Caco-2 (cell line): ENCODE results near the gene HIP1R. TPM values are rescaled to one million over a fixed set of nuclear protein-coding genes. Genes with fewer than 3 reads are reported as not detected.

ENCODE experiments used
- BruUV-seq: library from RNA; stranded (reverse); fragments of 400-500 nt; replicated peaks from 2 replicates; lab custom pipeline; 2021; lab: Mats Ljungman, UMichigan
- CTCF ChIA-PET: fragments of 300-600 bp; sonication (Branson Sonifier 250); formaldehyde crosslinking; loops from one replicate; lab custom pipeline; 2022; ENCODE audit warnings: antibody characterized with exemption; lab: Charles Lee
- POLR2A ChIA-PET: fragments of 300-600 bp; sonication (Branson Sonifier 250); formaldehyde crosslinking; loops from one replicate; lab custom pipeline; 2022; ENCODE audit warnings: antibody characterized with exemption; lab: Charles Lee
- DNase-seq, 2 experiments: peaks; one replicate each; pipeline versions ENCODE4 v3.0.0 to v3.0.0-alpha.2; 2020 to 2022
- H3K27me3 ChIP-seq: replicated peaks from 2 replicates; pipeline ENCODE4 v1.6.0; 2011; ENCODE audit warnings: low read length; ENCODE audit not compliant: control insufficient read depth, insufficient read depth
- H3K36me3 ChIP-seq: 2 replicates; pipeline ENCODE4 v1.5.1; 2011; ENCODE audit warnings: low read length; ENCODE audit not compliant: control insufficient read depth, insufficient read depth
- H3K4me1 ChIP-seq: fragments of 250-450 bp; sonication (Bioruptor Pico); 2 replicates; pipeline ENCODE4 v1.5.1; 2020; ENCODE audit warnings: mild to moderate bottlenecking
- H3K4me3 ChIP-seq: 2 replicates; pipeline ENCODE4 v1.5.1; 2011; ENCODE audit warnings: low read depth, mild to moderate bottlenecking, control low read depth, low read length
- H3K9me3 ChIP-seq: fragments of 250-450 bp; sonication (Bioruptor Pico); 2 replicates; pipeline ENCODE4 v1.5.1; 2020; ENCODE audit warnings: mild to moderate bottlenecking, moderate library complexity
- H3K27ac Mint-ChIP-seq: one replicate; pipeline ENCODE4 v1.8.0; 2022; ENCODE audit warnings: mixed read lengths; ENCODE audit not compliant: unreplicated experiment
- H3K27me3 Mint-ChIP-seq: one replicate; pipeline ENCODE4 v1.8.0; 2022; ENCODE audit warnings: mixed read lengths; ENCODE audit not compliant: insufficient read depth, unreplicated experiment
- H3K36me3 Mint-ChIP-seq: one replicate; pipeline ENCODE4 v1.8.0; 2022; ENCODE audit warnings: mild to moderate bottlenecking, mixed read lengths; ENCODE audit not compliant: insufficient read depth, unreplicated experiment
- H3K4me1 Mint-ChIP-seq: one replicate; pipeline ENCODE4 v1.8.0; 2022; ENCODE audit warnings: low read depth, mixed read lengths; ENCODE audit not compliant: unreplicated experiment
- H3K4me3 Mint-ChIP-seq: one replicate; pipeline ENCODE4 v1.8.0; 2022; ENCODE audit warnings: mild to moderate bottlenecking, moderate library complexity, mixed read lengths; ENCODE audit not compliant: unreplicated experiment
- H3K9me3 Mint-ChIP-seq: one replicate; pipeline ENCODE4 v1.8.0; 2022; ENCODE audit warnings: mixed read lengths; ENCODE audit not compliant: unreplicated experiment
- CTCF ChIP-seq, 2 experiments: fragments of 200-600 bp in 1 of 2; IDR thresholded peaks; 1 replicate in 1 of 2; 2 replicates in 1 of 2; pipeline versions ENCODE4 v1.5.1 to v1.8.0; 2011 to 2022; ENCODE audit warnings: antibody characterized with exemption in 1 of 2, control low read depth in 1 of 2, inconsistent platforms in 1 of 2, low read depth in 1 of 2, low read length in 1 of 2, mild to moderate bottlenecking in 1 of 2, moderate library complexity in 1 of 2; ENCODE audit not compliant: insufficient read depth in 1 of 2, severe bottlenecking in 1 of 2, unreplicated experiment in 1 of 2
- intact Hi-C: fragments of 100-400 bp; cut with micrococcal nuclease; formaldehyde crosslinking; loops from one replicate; pipeline ENCODE4 v1.10.0; 2022; ENCODE audit not compliant: unreplicated experiment
- total RNA-seq: library from RNA; stranded (reverse); gene quantifications from 2 replicates; pipeline ENCODE4 v1.2.3, GENCODE V29; 2022

Gene HIP1R
- total RNA-seq, 1 experiment from 2014 or later: 13.8 TPM

DNA sequence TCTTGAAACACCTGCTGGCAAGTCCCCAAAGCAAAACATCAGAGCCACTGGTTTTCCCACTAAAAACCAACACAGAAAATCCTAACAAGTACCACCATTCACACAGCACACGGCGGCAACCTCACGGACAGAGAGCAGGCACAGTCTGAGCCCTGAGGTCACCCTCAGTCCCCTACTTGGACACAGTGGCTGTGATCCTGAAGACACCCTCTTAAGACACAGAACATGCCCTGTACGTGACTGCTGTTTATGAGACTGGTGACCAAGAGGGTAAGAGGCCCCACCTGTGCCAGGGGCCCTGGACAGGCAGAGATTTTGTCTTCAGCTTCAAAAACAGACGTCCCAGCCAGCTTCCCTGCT is 29.6 kb downstream of the HIP1R start:
- H3K36me3 ChIP-seq: no peaks in the 10 kb centered on the region
- Mint-ChIP-seq H3K4me1 (no peaks in the 10 kb centered on the region), H3K36me3 (peaks cover 48% of the 10 kb centered on the region), H3K27me3 (no peaks in the 10 kb centered on the region), H3K27ac (no peak overlapping the region), H3K4me3 (no peak overlapping the region), H3K9me3 (no peaks in the 10 kb centered on the region)
- no peaks in the 10 kb centered on the region for H3K27me3 ChIP-seq
- CTCF ChIA-PET: interaction anchor here (1.0 kb wide), 1 partner anchor 71 kb away, joined by 3 read pairs; no protein-coding TSS in a partner anchor
- intact Hi-C loops: loop anchor here (10.0 kb wide), 1 partner anchor 230 kb away; no protein-coding TSS in a partner anchor
- no peaks in the 10 kb centered on the region for H3K9me3 ChIP-seq
- H3K4me3 ChIP-seq: no peak overlapping the region
- H3K4me1 ChIP-seq: 0 out of 2 replicates have a peak, but pooled peaks cover 3% of the 10 kb centered on the region
- POLR2A ChIA-PET: no interaction called here
- DNase-seq: no peak
- no peak for TF ChIP-seq CTCF (IDR thresholded peaks at IDR 0.05; ENCODE audit: insufficient read depth in 1 of 2, low read depth in 1 of 2, low read length in 1 of 2, severe bottlenecking in 1 of 2, unreplicated experiment in 1 of 2)
- BruUV-seq: no TSS peak

DNA sequence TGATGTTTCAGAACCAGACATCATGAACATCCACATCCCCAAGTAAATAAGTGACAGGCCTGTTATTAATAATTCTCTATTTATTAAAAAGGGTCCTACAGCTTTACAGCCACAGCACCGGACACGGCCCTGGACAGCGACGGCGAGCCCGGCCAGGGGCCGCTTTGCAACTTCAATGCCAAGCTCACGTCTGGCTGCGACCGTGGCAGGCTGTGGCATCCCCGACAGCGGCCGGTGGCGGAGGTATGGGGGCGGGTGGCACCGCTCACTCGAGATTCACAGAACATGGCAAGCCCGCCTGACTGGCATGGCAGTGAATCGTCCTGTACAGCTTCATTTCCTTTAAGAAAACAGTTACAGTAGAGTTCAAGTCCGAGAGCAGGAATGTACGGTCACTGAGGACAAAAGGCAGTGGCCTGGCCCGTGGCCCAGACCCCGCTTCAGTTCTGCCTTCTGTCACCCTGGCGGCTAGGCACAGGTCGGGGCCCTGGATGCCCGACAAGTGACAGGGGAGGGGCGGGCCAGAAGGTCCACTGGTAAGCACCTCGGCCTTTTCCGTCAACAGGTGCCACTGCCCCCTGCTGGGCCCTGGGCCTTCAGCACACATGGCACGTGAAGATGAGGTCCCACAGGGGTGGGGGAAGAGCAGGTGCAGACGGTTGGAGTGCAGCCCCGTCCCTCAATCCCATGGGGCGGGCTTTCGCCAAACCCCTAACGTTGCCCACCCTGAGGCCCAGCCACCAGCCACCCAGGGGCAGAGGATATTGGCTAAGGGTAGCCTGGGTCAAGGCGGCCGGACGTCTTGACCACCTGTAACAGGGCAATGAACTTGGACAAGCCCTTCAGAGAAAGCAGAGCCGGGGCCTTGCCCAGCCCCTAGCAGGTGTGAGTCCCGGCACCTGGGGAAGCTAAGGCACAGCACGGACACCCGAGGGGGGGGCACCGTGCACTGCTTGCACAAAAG is 30.3 kb downstream of the HIP1R start:
- H3K27ac Mint-ChIP-seq: no peak overlapping the region
- Histone ChIP-seq H3K4me1 (0 out of 2 replicates have a peak, but pooled peaks cover 3% of the 10 kb centered on the region), H3K36me3 (peaks cover 2% of the 10 kb centered on the region; the same call in 1 of the 2 replicates), H3K4me3 (no peak overlapping the region), H3K9me3 (no peaks in the 10 kb centered on the region), H3K27me3 (no peaks in the 10 kb centered on the region)
- peaks cover 55% of the 10 kb centered on the region for H3K36me3 Mint-ChIP-seq
- H3K4me1 Mint-ChIP-seq: no peaks in the 10 kb centered on the region
- BruUV-seq: no TSS peak
- ChIA-PET POLR2A (no interaction called here), CTCF (interaction anchor here (1.0 kb wide), 1 partner anchor 72 kb away, joined by 3 read pairs; no protein-coding TSS in a partner anchor)
- intact Hi-C loops: loop anchor here (10.0 kb wide), 1 partner anchor 231 kb away; no protein-coding TSS in a partner anchor
- no peaks in the 10 kb centered on the region for H3K27me3 Mint-ChIP-seq
- DNase-seq: peak; percentile 51 to 54
- no peak overlapping the region for H3K4me3 Mint-ChIP-seq
- H3K9me3 Mint-ChIP-seq: no peaks in the 10 kb centered on the region
- peak; percentile 30 to 61 for TF ChIP-seq CTCF (IDR thresholded peaks at IDR 0.05; ENCODE audit: insufficient read depth in 1 of 2, low read depth in 1 of 2, low read length in 1 of 2, severe bottlenecking in 1 of 2, unreplicated experiment in 1 of 2)

- no peaks in the 10 kb centered on the region for H3K9me3 ChIP-seq
- BruUV-seq: TSS peak; percentile 29
- Mint-ChIP-seq H3K4me3 (no peak overlapping the region), H3K4me1 (no peaks in the 10 kb centered on the region), H3K9me3 (no peaks in the 10 kb centered on the region), H3K36me3 (peaks cover 54% of the 10 kb centered on the region), H3K27me3 (no peaks in the 10 kb centered on the region), H3K27ac (no peak overlapping the region)
- TF ChIP-seq CTCF (IDR thresholded peaks at IDR 0.05; ENCODE audit: insufficient read depth in 1 of 2, low read depth in 1 of 2, low read length in 1 of 2, severe bottlenecking in 1 of 2, unreplicated experiment in 1 of 2): no peak
- peak in 1 of 2 experiments; percentile 23 for DNase-seq
- intact Hi-C loops: loop anchor here (10.0 kb wide), 1 partner anchor 232 kb away; no protein-coding TSS in a partner anchor
- H3K4me3 ChIP-seq: no peak overlapping the region
- CTCF ChIA-PET: no interaction called here
- H3K27me3 ChIP-seq: no peaks in the 10 kb centered on the region
- 0 out of 2 replicates have a peak, but pooled peaks cover 3% of the 10 kb centered on the region for H3K4me1 ChIP-seq
- POLR2A ChIA-PET: no interaction called here
- peaks cover 2% of the 10 kb centered on the region; the same call in 1 of the 2 replicates for H3K36me3 ChIP-seq
Measured at GRCh38 chr12:122866379-122866778, 31.1 kb downstream of the HIP1R start.
